Stimulated activated CD8-positive, alpha-beta memory T cell treated with anti-CD3 and anti-CD28 coated beads, Interleukin-12 subunit alpha, Interleukin-12 subunit beta, amount 100 ng/mL, for 24 hours (primary cell): ENCODE data around the gene POR.
A peak's percentile ranks its signal among the peaks of the same experiment; 100 is the strongest.
"Not testable (repeated sequence)": the region's sequence is repeated elsewhere in the genome, so short reads cannot be mapped to it uniquely, and the experiment has no call there.

Source experiments
- DNase-seq: peaks from one replicate; pipeline ENCODE4 v3.0.0-alpha.2; 2020; ENCODE audit errors: extremely low read depth

The POR gene

DNA sequence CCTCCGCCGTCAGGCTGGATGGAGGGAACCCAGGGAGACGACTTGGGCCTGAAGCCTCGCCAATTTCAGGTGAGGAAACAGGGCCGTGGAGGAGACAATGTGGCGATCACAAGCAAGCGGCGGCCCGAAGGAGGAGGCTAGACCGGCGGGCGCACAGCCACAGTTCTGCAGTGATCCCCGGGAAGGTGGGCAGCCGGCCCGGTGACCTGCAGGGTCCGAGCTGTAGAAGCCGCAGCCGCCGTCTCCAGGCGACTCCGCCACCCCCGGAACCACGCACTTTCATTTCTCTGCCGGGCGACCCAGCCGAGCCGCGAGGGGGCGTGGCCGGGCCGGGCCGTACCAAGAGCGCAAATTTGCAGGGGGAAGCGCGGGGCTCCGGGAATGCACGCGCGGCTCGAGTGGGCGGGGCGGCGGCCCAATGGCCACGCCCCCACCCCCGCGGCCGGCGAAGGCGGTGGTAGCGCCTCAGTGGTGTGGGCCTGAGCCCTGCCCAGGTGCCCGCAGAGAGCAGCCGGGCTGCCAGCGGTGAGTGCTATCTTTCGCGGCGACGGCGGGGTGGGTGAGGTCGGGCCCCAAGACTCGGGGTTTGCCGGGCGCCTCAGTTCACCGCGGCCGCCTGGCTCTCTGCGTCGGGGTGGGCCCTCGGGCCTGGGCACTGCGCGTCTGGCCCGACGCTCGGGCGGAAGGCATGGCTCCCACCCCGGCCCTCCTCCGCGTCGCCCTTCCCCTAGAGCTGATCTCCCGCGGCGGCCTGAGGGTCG, at the start of gene POR:
TSS of gene POR (plus strand) at position 501 of the 761 bp plus-strand sequence. CDS start 38,847 bp downstream, outside the sequence.
- peak; percentile 80 for DNase-seq

DNA sequence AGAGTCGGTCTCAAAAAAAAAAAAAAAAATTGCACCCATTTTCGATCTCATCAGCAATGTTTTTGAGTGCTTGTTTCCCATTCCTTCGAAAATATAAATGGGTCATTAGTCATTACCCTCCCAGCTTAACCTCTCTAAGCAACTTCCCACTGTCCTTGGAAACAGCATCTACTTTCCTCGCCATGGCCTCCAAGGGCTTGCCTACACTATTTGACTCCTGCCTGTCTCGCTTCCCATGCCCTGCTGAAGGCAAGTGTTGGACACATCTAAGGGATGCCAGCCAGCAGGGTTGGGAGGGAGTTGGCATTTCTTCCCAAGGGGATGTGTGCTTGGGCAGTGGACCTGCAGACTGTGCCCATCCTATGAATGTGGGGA, 48.9 kb upstream of the POR start:
- no peak for DNase-seq

DNA sequence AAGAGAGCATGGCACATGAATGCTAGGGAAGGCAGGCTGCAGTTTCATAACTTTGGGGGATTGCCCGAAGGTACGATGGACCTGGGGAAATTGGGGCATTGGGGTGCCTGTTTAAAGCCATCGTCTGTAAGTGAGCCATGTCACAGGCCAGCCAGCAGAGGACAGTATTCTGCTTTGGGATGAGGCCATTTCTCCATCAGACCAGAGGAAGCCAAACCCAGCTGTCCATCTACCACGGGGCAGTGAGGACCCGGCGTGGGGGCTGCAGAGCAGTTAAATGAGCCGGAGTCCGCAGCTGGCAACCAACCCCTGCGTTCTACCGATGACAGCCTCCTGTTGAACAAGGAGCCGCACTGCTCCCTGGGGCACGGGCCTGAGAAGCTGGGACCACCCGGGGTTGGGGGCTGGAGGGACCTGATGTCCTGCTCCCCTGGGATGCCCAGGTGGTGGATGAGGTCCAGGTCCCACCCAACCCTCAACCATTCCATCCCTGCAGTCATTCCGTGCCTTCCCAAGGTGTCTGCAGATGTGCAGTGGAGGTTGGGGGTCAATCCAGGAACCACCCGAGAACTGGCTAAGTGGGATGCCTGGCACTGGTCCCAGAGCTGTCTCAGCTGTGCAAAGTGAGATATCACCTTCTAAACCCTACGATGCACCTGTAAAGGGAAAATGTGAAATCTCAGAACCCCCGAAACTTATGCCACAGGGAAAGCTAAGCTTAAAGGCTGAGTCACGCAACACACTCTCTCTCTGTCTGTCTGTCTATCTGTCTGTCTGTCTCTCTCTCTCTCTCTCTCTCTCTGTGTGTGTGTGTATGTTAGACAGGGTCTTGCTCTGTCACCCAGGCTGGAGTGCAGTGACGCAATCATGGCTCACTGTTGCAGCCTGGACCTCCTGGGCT, 48.2 kb upstream of the POR start:
- DNase-seq: no peak

DNA sequence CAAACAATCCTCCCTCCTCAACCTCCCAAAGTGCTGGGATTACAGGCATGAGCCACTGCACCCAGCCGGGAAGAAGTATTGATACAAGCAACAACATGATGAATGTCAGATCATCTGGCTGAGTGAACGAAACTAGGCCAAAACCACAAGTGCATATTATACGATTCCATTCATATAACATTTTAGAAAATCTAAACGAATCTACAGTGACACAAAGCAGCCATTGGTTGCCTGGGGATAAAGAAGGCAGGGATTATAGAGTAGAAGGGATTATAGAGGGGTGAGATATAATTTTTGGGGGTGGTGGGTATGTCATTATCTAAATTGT, 47.6 kb upstream of the POR start:
- no peak for DNase-seq

DNA sequence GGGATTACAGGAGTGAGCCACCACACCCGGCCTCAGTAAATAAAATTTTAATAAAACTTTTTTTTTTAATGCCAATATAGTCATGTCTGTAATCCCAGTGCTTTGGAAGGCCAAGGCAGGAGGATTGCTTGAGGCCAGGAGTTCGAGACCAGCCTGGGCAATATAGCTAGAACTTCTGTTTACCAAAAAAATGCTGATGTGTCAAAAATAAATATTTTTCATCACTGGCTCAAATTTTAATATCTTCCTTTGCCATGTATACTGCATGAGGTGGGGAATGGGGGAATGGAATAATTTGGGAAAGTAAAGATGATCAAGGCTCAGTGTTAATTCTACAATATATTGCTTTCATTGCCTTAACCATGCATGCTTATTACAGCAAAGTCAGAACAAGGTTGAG, 46.8 kb upstream of the POR start:
- no peak for DNase-seq

DNA sequence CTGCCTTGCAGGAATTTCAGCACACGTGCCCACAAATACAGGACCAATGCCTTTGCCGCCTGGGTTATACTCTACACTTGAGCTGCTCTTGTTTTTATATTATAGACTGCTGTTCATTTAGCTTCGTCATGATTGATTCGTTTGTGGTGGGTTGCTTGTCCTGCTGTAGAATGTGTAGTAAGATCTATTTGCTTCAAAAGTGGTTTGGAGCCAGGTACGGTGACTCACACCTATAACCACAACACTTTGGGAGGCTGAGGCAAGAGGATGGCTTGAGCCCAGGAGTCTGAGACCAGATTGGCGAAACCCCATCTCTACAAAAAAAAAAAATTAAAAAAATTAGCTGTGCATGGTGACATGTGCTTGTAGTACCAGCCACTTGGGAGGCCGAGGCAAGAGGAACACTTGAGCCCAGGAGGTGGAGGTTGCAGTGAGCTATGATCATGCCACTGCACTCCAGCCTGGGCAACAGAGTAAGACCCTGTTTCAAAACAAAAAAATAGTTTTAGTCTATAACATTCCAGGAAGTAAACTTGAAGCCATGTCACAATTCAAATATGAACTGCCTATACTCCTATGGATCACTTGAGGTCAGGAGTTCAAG, 45.1 kb upstream of the POR start:
- DNase-seq: no peak

DNA sequence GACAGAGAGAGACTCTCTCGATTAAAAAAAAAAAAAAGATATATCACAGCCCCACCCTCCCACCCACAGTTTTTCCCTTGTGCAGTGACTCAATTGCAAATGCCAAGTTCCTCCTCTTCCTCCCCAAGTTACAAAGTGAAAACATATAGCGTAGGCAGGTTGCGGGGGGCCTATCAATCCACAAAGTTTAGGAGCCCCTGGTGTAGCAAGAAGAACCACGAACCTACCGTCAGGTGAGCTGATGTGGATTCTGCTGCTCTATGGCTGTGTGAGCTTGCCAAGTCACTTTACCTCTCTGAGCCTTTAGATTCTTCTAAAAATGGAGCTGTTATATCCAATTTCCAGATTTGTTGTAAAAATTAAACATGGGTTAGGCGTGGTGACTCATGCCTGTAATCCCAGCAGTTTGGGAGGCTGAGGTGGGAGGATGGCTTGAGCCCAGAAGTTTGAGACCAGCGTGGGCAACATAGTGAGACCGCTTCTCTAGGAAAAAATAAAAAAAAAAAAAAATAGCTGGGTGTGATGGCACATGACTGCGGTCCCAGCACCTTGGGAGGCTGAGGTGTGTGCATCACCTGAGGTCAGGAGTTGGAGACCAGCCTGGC, 44.3 kb upstream of the POR start:
- DNase-seq: no peak

DNA sequence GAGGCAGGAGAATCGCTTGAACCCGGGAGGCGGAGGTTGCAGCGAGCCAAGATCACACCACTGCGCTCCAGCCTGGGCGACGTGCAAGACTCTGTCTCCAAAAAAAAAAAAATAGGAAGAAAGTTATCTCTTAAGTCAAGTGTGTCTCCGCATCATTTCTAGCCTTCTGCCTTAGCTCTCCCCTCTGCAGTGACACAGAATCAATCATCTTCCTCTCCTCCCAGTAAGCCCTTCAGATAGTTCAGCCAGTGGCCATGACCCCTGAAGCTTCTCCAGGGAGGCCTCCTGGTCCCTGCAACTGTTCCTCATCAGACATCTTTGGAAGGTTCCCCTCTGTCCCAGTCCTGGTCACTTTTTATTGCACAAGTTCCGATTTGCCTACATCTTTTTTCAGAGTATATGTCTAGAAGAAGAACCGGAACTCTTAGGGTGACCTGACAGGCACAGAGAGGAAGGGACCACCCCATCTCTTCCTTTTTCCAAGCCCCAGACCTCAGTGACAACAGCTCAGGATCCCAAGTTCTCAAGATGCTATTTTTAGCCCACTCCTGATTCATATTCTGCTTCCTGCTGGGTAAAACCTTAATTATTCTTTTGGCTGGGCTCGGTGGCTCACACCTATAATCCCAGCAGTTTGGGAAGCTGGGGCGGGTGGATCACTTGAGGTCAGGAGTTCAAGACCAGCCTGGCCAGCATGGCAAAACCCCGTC, 42.7 kb upstream of the POR start:
- no peak for DNase-seq

DNA sequence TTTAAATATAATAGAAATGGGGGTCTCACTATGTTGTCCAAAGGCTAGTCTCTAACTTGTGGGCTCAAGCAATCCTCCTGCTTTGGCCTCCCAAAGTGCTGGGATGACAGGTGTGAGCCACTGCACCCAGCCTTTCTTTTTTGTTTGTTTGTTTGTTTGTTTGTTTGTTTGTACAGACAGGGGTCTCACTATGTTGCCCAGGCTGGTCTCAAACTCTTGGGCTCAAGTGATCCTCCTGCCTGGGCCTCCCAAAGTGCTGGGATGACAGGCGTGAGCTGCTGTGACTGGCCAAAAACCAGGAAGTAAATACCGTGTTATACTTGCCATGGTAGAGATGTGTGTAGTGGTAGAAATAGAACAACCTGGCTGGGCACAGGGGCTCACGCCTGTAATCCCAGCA, 40.8 kb upstream of the POR start:
- not testable (repeated sequence) for DNase-seq

DNA sequence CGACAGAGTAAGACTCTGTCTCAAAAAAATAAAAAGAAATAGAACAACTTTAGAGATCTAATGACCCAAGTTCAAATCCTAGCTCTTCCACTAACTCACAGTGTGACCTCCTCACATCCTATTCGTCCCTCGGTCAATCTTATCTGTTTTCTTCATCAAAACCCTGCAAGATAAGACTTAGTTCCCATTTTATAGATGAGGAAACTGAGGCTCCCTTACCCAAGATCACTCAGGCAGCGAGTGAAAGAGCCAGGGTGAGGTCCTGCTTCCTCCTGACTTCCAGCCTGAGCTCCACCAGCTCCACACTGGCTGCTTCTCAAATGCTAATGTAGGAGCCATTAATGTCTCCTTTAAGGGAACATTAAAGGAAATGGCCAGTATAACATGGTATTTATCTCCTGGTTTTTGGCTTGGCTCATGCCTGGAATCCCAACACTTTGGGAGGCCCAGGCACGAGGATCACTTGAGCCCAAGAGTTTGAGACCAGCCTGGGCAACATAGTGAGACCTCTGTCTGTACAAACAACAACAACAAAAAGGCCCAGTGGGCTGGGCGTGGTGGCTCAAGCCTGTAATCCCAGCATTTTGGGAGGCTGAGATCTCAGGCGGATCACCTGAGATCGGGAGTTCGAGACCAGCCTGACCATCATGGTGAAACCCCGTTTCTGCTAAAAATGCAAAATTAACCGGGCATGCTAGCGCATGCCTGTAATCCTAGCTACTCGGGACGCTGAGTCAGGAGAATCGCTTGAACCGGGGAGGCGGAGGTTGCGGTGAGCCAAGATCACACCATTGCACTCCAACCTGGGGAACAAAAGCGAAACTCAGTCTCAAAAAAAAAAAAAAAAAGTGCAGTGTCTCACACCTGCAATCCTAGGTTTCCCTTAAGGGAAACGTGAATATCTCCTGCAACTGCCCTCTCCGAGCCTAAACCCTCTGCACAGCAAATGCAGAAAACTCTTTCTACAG, 39.6 kb upstream of the POR start:
- DNase-seq: no peak

DNA sequence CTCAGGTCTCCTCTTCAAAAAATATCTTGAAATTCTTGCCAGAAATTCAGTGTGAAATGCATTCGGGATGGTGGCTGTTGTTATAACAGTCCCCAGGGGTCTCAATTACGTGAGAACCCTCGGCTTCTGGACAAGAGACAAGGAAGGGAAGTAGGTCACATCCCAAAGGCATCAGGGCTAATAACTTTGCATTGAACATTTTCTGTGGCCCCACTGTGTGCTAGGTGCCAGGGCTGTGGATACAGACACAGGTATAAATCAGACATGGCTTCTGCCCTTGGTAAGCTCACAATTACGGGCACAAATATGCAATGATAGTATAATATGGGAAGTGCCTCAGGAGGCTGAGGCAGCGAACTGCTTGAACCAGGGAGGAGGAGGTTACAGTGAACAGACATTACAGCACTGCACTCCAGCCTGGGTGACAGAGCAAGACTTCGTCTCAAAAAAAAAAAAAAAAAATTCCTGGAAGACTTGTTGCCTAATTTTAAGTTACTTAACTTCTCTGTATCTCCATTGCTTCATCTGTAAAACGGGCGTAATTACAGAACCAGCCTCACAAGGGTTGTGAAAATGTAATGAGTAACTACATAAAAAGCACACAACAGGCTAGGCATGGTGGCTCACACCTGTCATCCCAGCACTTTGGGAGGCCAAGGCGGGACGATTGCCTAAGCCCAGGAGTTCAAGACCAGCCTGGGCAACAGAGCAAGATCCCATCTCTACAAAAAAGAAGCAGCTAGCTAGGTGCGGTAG, 38.7 kb upstream of the POR start:
- no peak for DNase-seq

DNA sequence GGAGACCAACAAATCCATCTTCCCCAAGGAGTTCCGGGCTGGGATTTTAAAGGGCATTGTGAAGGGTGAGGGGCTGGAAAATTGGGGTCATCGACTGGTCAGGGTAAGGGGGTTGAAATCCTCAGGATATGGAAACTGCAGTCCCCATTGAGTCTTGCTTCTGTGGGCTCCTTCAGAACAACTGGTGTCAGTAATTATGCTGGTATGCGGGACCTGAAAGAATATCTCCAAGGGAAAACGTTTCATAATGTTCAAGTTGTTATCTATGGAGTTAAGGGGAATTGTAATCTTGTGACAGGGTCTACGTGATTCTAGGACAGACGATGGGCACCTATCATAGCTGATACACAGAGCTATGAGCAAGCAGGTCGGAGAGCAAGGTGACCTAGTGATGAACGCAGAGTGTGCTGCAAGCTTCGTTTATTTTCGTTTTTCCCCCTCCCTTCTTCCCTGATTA, 36.6 kb upstream of the POR start:
- no peak for DNase-seq

DNA sequence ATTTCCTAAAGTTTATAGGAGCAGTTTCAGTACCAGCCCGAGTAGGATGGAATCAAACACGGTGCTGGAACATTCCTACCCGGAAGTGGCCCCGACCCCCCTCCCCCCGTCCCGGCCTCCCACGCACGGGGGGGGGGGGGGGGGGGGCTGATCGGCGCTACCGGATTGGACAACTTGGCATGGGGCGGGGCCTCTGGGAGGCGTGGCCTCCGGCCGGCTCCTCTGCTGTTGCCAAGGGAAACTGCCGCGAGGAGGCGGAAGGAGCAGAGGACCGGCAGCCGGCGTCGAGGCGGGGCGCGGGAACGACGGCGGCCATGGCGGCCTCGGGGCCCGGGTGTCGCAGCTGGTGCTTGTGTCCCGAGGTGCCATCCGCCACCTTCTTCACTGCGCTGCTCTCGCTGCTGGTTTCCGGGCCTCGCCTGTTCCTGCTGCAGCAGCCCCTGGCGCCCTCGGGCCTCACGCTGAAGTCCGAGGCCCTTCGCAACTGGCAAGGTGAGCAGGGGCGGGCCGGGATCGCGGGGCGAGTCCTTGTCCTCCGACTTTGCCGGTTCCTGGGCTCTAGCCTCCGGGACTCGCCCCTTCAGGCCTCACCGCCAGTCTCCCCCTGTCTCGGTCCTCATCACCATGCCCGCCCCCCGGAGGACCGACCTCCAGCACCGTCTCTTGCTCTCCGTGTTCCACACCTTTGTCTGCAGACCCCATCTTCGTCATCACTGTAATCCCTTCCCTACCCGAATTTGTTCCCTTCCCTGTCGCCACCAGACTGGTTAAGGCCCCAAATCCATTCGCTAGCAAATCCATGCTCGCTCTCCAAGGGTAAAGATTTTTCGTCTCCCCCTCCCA, 36.0 kb upstream of the POR start, which contains the start of gene RHBDD2:
TSS of gene RHBDD2 (plus strand) at position 266 of the 843 bp plus-strand sequence. CDS start at position 315, 49 bp downstream.
- DNase-seq: peak; percentile 91

DNA sequence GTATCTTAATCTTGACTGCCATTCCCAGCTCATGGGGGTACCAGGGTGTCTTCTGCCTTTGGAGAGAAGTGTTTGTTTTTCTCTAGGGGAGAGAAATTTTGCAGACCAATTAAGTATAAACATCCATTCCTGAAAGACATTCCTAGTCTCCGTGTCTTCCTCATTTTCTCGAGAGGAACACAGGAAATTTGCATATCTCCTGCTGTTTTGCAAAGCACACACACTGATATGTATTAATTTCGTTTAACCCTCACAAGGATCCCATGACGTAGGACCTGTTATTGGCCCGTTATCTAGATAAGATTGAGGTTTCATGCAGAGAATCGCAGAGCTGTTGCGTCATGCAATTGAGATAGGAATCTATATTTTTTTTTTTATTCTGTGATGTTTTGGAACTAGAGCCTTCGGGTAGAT, 35.2 kb upstream of the POR start:
- DNase-seq: no peak

DNA sequence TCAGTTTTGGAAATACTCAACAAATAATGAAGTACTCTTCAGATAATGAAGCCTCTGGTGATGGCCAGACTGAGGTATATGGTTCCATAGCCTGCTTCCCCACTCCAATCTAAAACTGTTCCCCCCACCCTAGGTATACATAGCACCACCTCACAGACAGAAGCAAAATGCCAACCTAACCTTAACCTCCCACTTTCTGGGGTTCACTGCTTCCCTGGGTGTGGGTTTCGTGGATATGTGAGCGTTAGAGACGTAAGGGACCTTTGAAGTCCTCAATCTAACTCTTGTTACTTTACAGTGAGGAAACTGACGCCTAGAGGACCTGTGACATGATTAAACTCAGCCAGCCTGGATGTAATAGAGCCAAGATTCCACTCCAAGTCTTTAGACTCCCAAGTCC, 34.7 kb upstream of the POR start:
- DNase-seq: no peak

DNA sequence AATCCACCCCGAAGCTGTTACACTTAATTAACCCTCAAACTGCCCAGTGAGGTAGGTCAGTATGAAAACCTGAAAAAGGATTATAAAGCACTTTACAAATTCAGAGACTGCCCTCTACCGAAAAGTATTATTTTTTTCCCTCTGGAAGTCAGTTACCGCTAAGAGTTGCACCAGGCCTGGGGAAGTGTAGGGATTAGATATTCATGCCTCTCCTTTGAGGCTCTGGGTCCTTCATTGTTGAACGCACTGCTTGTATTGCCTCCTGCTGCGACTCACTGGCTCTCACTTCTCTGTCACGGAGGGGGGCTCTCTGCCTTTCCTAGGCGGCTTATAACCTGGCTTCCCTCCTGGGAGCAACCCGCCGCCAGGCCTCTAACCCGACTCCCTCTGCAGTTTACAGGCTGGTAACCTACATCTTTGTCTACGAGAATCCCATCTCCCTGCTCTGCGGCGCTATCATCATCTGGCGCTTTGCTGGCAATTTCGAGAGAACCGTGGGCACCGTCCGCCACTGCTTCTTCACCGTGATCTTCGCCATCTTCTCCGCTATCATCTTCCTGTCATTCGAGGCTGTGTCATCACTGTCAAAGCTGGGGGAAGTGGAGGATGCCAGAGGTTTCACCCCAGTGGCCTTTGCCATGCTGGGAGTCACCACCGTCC, 33.4 kb upstream of the POR start:
- DNase-seq: no peak

DNA sequence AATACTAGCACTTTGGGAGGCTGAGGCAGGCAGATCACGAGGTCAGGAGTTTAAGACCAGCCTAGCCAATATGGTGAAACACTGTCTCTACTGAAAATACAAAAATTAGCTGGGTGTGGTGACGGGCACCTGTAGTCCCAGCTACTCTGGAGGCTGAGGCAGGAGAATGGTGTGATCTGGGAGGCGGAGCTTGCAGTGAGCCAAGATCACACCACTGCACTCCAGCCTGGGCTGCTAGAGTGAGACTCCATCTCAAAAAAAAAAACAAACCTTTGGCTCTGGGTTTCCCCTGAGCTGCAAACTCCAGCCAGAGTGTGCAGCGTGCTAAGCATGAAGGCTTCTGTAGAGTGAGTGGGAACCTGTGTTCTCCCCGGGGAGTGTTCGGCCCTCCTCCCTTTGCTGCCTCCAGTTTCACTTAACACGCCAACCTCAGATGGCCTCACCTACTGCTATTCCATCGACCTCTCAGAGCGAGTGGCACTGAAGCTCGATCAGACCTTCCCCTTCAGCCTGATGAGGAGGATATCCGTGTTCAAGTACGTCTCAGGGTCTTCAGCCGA, 31.6 kb upstream of the POR start:
- DNase-seq: not testable (repeated sequence)

DNA sequence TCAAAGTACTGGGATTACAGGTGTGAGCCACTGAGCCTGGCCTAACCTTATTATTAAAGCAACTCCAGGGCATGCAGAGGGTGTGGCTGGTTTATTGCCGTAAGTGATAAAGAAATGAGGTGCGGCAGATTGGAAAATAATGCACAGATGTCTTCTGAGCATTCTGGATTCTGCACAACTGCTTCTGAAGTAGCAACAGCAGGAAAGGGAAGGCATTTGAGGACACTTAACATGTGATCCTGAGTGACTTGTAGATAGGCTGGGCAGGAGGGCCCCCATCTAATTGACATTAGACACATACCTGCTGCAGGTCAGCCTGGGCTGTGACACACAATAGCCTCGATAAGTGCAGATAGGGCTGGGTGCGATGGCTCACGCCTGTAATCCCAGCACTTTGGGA, 30.5 kb upstream of the POR start:
- no peak for DNase-seq
